Stimulated activated CD4-positive, alpha-beta T cell treated with anti-CD3 and anti-CD28 coated beads, Interleukin-15, amount 100 ng/mL, for 24 hours (primary cell): ENCODE data around the gene APOL3.
"Not testable (repeated sequence)": the region's sequence is repeated elsewhere in the genome, so short reads cannot be mapped to it uniquely, and the experiment has no call there.

Experiments used
- DNase-seq: peaks from one replicate; pipeline ENCODE4 v3.0.0-alpha.2; 2020

Gene APOL3

GRCh38 chr22:36131907-36132306 lies 28.6 kb downstream of the APOL3 start:
- no peak for DNase-seq

GRCh38 chr22:36129486-36130388 lies 30.8 kb downstream of the APOL3 start:
- DNase-seq, result no peak

GRCh38 chr22:36129071-36129470 lies 31.5 kb downstream of the APOL3 start:
- DNase-seq, result no peak

- DNase-seq, result no peak
Measured at GRCh38 chr22:36125994-36126531, 34.5 kb downstream of the APOL3 start.

GRCh38 chr22:36125434-36125833 lies 35.1 kb downstream of the APOL3 start:
- DNase-seq, result no peak

GRCh38 chr22:36124666-36125065 lies 35.9 kb downstream of the APOL3 start:
- DNase-seq, result no peak

- DNase-seq, result peak; percentile 96
Measured at GRCh38 chr22:36123673-36124630, 36.6 kb downstream of the APOL3 start.

GRCh38 chr22:36120621-36121351 lies 39.8 kb downstream of the APOL3 start:
- not testable (repeated sequence) for DNase-seq

- DNase-seq, result no peak
Measured at GRCh38 chr22:36117053-36117554, 43.5 kb downstream of the APOL3 start.

GRCh38 chr22:36116127-36116526 lies 44.4 kb downstream of the APOL3 start:
- no peak for DNase-seq

- no peak for DNase-seq
Measured at GRCh38 chr22:36113121-36113520, 47.4 kb downstream of the APOL3 start.

GRCh38 chr22:36111316-36111715 lies 49.2 kb downstream of the APOL3 start:
- no peak for DNase-seq

GRCh38 chr22:36110306-36110881 lies 50.2 kb downstream of the APOL3 start:
- no peak for DNase-seq

- DNase-seq, result no peak
Measured at GRCh38 chr22:36107436-36107835, 53.1 kb downstream of the APOL3 start.

GRCh38 chr22:36106910-36107309 lies 53.6 kb downstream of the APOL3 start:
- no peak for DNase-seq

GRCh38 chr22:36104988-36105387 lies 55.6 kb downstream of the APOL3 start:
- no peak for DNase-seq

GRCh38 chr22:36104435-36104834 lies 56.1 kb downstream of the APOL3 start:
- no peak for DNase-seq

- no peak for DNase-seq
Measured at GRCh38 chr22:36103891-36104290, 56.7 kb downstream of the APOL3 start.

GRCh38 chr22:36102995-36103394 lies 57.6 kb downstream of the APOL3 start:
- no peak for DNase-seq

GRCh38 chr22:36101756-36102155 lies 58.8 kb downstream of the APOL3 start:
- no peak for DNase-seq

GRCh38 chr22:36100908-36101307 lies 59.6 kb downstream of the APOL3 start:
- DNase-seq, result not testable (repeated sequence)
